Activated T-cell treated with anti-CD3 and anti-CD28 coated beads, Interleukin-2, amount 50 U/mL, for 72 hours (primary cell): Measurements from ENCODE around the gene AEBP1. TPM values are rescaled to one million over a fixed set of nuclear protein-coding genes. Genes with fewer than 3 reads are reported as not detected.

Experiments
- ATAC-seq, 2 donors: fragments of 150-1000 bp; cut with Tn5 transposase; replicated peaks in 1 of 2; 2 replicates each; pipeline ENCODE4 v1.10.0; 2021; ENCODE audit warnings: moderate library complexity in 2 of 2, mild to moderate bottlenecking in 1 of 2
- DNase-seq, 2 donors: peaks; one replicate each; pipeline ENCODE4 v3.0.0; 2021 to 2022; ENCODE audit warnings: mixed read lengths in 1 of 2
- H3K27ac Mint-ChIP-seq: one replicate; pipeline ENCODE4 v1.8.0; 2022; ENCODE audit warnings: mild to moderate bottlenecking, moderate library complexity, mixed read lengths
- H3K27me3 Mint-ChIP-seq: one replicate; pipeline ENCODE4 v1.8.0; 2022; ENCODE audit warnings: low read depth, mixed read lengths
- H3K36me3 Mint-ChIP-seq, 2 donors: one replicate each; pipeline ENCODE4 v1.8.0; 2022; ENCODE audit warnings: mixed read lengths in 2 of 2, mild to moderate bottlenecking in 1 of 2; ENCODE audit not compliant: insufficient read depth in 2 of 2
- H3K4me1 Mint-ChIP-seq: one replicate; pipeline ENCODE4 v1.8.0; 2022; ENCODE audit warnings: low read depth, mixed read lengths
- H3K4me3 Mint-ChIP-seq, 2 donors: one replicate each; pipeline ENCODE4 v1.8.0; 2022; ENCODE audit warnings: mild to moderate bottlenecking in 2 of 2, mixed read lengths in 2 of 2, moderate library complexity in 2 of 2
- H3K9me3 Mint-ChIP-seq, 2 donors: one replicate each; pipeline ENCODE4 v1.8.0; 2022; ENCODE audit warnings: mixed read lengths in 2 of 2
- total RNA-seq, 2 donors: library from RNA; stranded (reverse); gene quantifications; one replicate each; pipeline ENCODE4 v1.2.3, GENCODE V29; 2022

Gene AEBP1
- total RNA-seq, 2 donors from 2014 or later: 18.1 to 18.4 TPM

GRCh38 chr7:44152971-44153947 is 49.1 kb downstream of the AEBP1 start:
- no peaks in the 10 kb centered on the region for H3K9me3 Mint-ChIP-seq
- H3K27ac Mint-ChIP-seq: no peak overlapping the region
- DNase-seq (no peak), ATAC-seq (no peak)
- H3K4me3 Mint-ChIP-seq: no peak overlapping the region
- no peaks in the 10 kb centered on the region for H3K27me3 Mint-ChIP-seq
- H3K36me3 Mint-ChIP-seq: no peaks in the 10 kb centered on the region
- H3K4me1 Mint-ChIP-seq: no peaks in the 10 kb centered on the region

DNA sequence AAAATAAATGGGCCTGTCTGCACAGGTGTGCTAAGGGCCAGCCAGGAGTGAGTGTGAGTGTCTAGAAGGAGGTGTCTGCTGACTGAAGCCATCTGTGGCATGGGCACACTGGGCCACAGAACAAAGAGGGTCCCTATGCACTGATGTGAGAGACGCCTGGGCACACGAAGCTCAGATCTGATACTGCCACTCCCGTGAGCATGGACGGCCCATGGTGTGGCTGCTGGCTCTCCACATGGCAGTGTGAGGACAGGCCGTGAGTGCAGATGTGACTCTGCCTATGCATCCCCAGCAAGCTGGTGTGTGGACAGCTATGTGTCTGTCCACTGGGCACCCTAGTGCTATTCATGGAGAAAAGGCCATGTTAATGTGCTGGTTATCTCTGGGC is 49.8 kb downstream of the AEBP1 start:
- no peaks in the 10 kb centered on the region for H3K27me3 Mint-ChIP-seq
- no peaks in the 10 kb centered on the region for H3K4me1 Mint-ChIP-seq
- no peak overlapping the region for H3K27ac Mint-ChIP-seq

GRCh38 chr7:44154703-44155102 is 50.6 kb downstream of the AEBP1 start:
- H3K36me3 Mint-ChIP-seq: no peaks in the 10 kb centered on the region
- DNase-seq (no peak), ATAC-seq (no peak)
- no peak overlapping the region for H3K4me3 Mint-ChIP-seq
- H3K27ac Mint-ChIP-seq: no peak overlapping the region
- no peaks in the 10 kb centered on the region for H3K27me3 Mint-ChIP-seq
- no peaks in the 10 kb centered on the region for H3K9me3 Mint-ChIP-seq
- H3K4me1 Mint-ChIP-seq: no peaks in the 10 kb centered on the region

More for the DNA sequence above, 49.8 kb downstream of the AEBP1 start:
- Mint-ChIP-seq H3K36me3 (no peaks in the 10 kb centered on the region), H3K9me3 (no peaks in the 10 kb centered on the region), H3K4me3 (no peak overlapping the region)
- DNase-seq (no peak), ATAC-seq (no peak)

DNA sequence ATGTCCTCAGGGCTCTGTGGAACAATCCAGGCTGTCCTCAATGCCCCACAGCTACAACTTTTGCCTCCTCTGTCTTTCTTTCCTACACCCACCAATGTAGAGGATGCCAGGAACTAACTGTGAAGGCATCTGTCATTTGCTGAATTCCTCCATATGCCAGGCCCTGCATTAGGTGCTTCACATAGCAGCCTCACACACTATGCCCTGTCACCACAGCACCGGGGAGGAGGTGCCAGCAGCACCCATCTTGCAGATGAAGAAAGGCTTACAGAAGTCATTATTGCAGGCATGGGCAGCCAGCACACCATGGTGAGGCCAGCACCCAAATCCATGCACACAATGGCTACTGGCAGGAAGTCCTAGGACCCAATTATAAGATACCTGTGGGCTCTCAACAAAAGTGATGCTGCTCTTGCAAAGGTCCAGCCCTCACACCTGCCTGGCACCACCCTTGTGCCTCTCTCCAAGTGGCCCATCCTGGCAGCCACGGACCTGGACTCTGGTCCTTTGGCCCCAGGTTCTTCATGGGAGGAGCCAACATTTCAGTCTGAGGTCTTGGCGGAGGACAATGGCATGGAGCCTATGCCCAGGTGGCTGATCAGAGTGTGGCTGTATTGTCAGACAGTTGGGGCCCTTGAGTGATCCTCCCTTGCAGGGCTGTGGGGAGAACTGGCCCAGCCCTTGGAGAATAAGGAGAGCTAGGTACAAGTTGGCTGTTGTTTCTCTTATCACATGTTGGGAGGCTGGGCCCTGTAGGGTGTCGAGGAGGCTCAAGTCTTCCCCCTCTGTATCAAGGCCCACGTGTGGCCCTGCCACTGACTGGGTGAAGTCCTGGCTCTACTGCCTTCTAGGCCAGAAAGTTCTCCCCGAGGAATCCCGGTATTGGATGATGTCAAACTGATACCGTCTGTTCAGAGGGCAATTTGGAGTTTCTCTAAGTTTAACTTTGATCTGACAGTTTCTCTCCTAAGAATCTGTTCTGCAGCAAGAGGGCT is 51.3 kb downstream of the AEBP1 start:
- Mint-ChIP-seq H3K36me3 (no peaks in the 10 kb centered on the region), H3K27ac (no peak overlapping the region), H3K27me3 (no peaks in the 10 kb centered on the region), H3K4me1 (no peaks in the 10 kb centered on the region), H3K4me3 (no peak overlapping the region), H3K9me3 (no peaks in the 10 kb centered on the region)
- ATAC-seq: no peak
- DNase-seq: no peak

GRCh38 chr7:44156453-44157010 is 52.4 kb downstream of the AEBP1 start:
- Mint-ChIP-seq H3K27ac (no peak overlapping the region), H3K27me3 (no peaks in the 10 kb centered on the region), H3K4me3 (no peak overlapping the region), H3K4me1 (no peaks in the 10 kb centered on the region), H3K36me3 (no peaks in the 10 kb centered on the region), H3K9me3 (no peaks in the 10 kb centered on the region)
- DNase-seq: no peak
- ATAC-seq: no peak

- Mint-ChIP-seq H3K27ac (no peak overlapping the region), H3K36me3 (no peaks in the 10 kb centered on the region), H3K9me3 (no peaks in the 10 kb centered on the region), H3K27me3 (no peaks in the 10 kb centered on the region), H3K4me1 (no peaks in the 10 kb centered on the region), H3K4me3 (no peak overlapping the region)
- no peak for DNase-seq
- ATAC-seq: no peak
Observed at GRCh38 chr7:44157116-44158080, 53.3 kb downstream of the AEBP1 start.

- Mint-ChIP-seq H3K9me3 (no peaks in the 10 kb centered on the region), H3K27me3 (no peaks in the 10 kb centered on the region), H3K36me3 (no peaks in the 10 kb centered on the region), H3K4me1 (no peaks in the 10 kb centered on the region), H3K4me3 (no peak overlapping the region), H3K27ac (no peak overlapping the region)
- no peak for DNase-seq
- ATAC-seq: no peak
Observed at GRCh38 chr7:44158096-44158872, 54.1 kb downstream of the AEBP1 start.

- no peak for DNase-seq
- Mint-ChIP-seq H3K36me3 (no peaks in the 10 kb centered on the region), H3K27ac (no peak overlapping the region), H3K9me3 (no peaks in the 10 kb centered on the region), H3K27me3 (no peaks in the 10 kb centered on the region), H3K4me3 (no peak overlapping the region), H3K4me1 (no peaks in the 10 kb centered on the region)
- ATAC-seq: no peak
Observed at GRCh38 chr7:44158873-44159631, 54.9 kb downstream of the AEBP1 start.

- no peaks in the 10 kb centered on the region for H3K9me3 Mint-ChIP-seq
- ATAC-seq (no peak), DNase-seq (no peak)
- no peak overlapping the region for H3K27ac Mint-ChIP-seq
- no peak overlapping the region for H3K4me3 Mint-ChIP-seq
- no peaks in the 10 kb centered on the region for H3K36me3 Mint-ChIP-seq
- no peaks in the 10 kb centered on the region for H3K4me1 Mint-ChIP-seq
- no peaks in the 10 kb centered on the region for H3K27me3 Mint-ChIP-seq
Observed at GRCh38 chr7:44159824-44160630, 55.9 kb downstream of the AEBP1 start.

GRCh38 chr7:44161371-44161770 is 57.2 kb downstream of the AEBP1 start:
- Mint-ChIP-seq H3K27me3 (no peaks in the 10 kb centered on the region), H3K4me3 (no peak overlapping the region)
- no peak for ATAC-seq

More at GRCh38 chr7:44161371-44161770, 57.2 kb downstream of the AEBP1 start:
- Mint-ChIP-seq H3K9me3 (no peaks in the 10 kb centered on the region), H3K27ac (no peak overlapping the region), H3K4me1 (no peaks in the 10 kb centered on the region), H3K36me3 (no peaks in the 10 kb centered on the region)
- DNase-seq: no peak
